ENCODE data around the gene PDLIM4. TPM values are rescaled to one million over a fixed set of nuclear protein-coding genes. Genes with fewer than 3 reads are reported as not detected.
A peak's percentile ranks its signal among the peaks of the same experiment; 100 is the strongest.

Gene PDLIM4
- total RNA-seq, 1 experiment from 2014 or later, result not detected

DNA sequence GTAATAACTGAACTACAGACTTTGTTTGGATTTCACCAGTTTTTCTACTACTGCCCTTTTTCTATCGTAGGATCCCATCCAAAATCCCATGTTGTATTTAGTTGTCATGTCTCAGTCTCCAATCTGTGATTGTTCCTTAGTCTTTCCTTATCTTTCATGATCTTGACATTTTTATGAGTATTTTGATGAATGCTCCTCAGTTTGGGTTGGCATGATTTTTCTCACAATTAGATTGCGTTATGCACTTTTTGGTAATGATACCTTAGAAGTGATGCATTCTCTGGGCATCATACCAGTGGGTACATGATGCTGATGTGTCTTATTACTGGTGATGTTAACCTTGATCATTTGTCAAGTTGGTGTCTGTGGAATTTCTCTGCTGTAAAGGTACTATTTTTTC, 42.4 kb downstream of the PDLIM4 start:
- DNase-seq (ENCODE audit: extremely low read depth, low read depth), result no peak

DNA sequence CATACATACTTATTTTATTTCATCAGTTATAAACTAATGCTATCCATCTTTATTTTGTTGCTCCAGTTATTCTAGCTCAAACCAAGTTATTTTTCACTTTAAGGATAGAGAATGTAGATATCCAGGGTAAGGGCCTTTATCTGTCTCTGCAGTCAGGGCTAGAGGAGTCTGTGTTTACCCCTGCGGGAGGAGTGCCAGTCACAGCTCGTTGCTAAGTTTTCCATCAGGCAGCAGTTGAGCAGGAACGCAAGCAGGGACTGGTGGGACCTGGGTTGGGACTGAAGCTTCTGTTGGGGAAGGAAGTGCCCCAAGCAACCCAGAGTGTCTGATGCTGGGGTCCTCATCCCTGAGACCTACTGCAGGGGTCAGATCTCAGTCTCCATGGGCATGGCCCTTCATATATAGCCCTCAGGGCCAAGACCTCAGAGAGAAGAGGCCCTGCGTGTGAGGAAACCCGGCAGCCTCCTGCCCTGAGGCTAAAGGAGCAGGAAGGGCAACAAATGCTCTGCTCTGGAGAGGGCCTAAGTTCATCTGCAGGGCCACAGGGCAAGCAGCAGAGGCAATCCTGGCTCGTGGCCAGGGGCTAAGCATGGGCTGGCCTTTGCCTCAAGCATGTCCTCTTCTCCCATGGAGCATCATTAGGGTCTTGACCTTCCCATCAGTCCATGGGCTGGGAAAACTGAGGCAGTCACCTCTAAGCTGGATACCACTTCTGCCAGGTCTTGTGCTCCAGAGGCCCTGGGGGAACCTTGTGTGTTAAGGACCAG, 43.3 kb downstream of the PDLIM4 start:
- peak; percentile 17 for DNase-seq (ENCODE audit: extremely low read depth, low read depth)

DNA sequence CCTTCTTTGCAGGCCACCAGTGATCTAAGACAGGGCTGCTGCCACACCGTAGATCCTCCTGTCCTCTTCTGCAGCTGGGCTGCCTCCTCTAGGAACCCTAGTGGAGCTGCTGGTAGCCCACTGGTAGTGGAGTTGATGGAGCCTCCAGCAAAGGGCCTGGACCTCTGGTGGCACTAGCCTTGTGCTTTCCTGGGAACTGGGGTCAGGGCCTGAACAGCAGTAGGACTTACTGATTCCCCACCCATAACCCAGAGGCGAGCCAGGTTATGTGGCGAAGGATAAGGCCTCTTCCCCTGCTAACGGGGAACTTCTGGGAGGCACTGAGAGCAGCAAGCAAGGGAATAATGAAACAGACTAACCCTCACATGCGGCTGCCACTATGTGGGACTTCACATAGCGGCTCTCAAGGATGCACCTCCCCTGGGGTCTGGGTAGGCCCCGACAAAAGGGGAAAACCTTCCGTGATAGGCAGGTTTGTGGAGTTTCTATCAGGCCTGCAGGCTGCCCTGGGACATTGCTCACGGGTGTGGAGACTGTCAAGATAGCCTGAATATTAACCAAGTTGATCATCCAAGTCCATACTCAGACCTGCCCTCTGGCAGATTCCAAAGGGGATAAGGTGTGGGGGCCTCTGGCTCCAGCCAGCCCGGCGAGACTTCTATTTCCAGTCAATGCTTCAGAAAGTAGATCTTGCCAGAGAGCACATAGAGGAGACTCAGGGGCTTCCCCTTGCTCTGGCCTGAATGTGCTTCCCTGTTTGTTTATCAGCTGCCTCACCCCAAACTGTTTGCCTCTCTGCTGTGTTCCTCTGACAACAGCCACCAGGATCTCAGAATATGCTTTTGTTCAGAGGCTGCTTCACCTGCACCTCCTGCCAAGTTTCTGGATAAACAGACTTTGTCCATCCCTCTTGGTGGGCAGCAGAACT, 44.1 kb downstream of the PDLIM4 start:
- DNase-seq (ENCODE audit: extremely low read depth, low read depth), result no peak

DNA sequence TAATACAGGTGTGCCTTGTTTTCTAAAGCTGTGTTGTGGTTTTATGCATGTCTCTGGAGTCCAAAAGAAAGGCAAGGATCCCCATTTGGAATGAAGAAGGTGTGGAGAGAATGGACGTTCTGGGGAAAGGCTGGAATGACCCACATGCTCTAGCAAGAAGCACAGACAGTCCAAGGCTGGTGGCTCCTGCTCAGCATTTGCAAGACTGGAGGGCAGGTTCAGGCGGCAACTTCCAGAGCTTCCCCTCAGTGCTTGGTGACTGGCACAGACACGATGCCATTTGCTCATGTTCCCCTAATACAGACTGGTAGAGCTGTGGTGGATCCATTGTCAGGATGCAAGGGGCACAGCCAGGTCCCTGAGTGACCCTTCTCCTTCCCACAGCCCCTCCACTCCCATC, 44.9 kb downstream of the PDLIM4 start:
- no peak for DNase-seq (ENCODE audit: extremely low read depth, low read depth)

DNA sequence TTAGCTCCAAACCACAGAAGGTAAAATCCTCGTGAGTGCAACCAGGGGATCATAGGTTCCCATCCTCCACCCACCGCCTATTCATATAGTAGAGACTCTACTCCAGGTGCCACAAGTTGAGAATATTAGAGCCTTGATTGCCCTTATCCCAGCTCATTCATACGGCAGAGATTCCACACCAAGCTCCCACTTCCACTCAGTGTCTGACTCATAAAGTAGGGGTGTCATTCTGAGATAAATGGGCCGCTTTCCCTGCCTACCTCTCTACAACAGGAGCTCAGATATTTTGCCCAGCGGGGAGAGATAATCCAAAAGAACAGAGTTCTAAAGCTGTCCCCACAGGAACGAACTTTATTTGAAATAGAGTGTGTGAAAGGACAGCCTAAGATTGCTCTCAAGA, 46.1 kb downstream of the PDLIM4 start:
- no peak for DNase-seq (ENCODE audit: extremely low read depth, low read depth)

DNA sequence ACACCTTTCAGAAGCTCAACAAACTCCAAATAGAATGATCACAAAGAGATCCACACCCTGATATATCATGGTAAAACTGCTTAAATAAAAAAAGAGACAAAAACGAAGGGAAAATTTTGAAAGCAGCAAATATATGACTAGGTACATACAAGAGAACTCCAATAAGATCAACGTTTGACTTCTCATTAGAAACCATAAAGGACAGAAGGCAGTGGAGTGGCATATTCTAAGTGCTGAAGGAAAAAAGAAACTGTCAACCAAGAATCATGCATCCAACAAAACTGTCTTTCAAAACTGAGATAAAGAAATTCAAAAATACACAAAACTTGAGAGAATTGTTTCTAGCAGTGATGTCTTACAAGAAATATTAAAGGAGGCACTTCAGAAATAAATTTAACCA, 47.9 kb downstream of the PDLIM4 start:
- DNase-seq (ENCODE audit: extremely low read depth, low read depth), result no peak

DNA sequence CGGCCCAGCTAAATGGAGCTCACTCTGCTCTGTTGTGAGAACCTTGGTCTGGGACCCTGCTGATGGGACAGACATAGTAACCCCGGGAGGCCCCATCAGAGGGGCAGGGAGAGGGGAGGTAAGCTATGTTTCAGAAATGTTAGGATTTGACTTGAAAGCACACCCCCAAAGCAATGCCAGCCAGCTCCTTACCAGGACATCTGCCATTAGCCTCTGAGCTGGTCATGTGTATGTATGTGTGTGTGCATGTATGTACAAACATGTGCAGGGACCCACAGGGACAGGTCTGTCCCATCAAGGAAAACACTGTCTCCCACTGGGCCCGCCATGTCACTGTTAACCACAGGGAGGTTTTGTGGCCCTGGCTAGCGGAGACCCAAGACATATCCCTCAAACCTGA, 51.2 kb downstream of the PDLIM4 start:
- DNase-seq (ENCODE audit: extremely low read depth, low read depth), result no peak

DNA sequence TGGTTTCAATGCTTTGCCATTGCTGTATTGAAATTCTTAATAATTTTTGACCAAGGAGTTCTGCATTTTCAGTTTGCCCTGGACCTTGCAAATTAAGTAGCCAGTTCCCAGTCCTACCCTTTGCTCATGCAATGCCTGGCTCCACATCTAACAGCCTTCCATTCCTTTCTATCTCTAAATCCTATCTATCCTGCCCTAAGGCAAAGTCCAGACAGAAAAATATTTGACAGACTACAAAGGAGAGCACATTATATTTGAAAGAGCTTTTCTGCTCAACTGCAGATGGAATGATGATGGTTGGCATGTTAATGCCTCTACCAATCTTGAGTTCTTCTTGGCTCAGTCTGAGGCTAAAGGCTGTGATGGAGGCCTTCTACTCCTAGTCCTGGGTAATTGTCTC, 52.2 kb downstream of the PDLIM4 start:
- no peak for DNase-seq (ENCODE audit: extremely low read depth, low read depth)

DNA sequence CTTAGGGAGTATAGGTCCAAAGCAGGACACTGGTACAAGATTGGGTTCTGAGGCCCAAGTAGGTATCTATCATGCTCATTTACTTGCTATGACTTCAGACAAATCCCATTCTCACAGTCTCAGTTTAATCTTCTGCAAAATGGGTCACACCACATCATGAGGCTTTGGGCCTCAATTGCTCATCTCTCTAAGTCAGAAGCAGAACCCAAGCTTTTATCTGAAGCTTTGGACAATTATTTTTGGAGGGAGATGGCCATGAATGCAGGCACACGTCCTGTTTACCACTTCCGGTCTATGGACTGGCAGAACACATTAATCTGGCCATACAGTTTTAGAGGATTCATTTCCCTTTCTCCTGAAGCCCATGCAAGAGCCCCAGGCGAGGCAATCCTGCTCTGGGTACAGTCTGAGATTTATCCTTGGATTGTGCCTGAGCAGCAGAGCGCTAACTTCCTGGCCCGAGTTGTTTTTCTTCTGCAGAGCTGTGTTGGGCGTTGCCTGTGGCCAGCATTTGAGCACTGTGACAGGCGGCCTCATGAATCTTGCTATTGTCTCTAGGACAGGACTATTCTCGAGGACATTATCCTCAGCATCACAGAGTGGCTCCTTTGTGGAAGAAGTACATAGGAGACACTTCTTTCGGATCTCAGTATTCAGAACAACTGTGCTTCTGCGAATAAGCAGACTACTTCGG, 52.8 kb downstream of the PDLIM4 start:
- DNase-seq (ENCODE audit: extremely low read depth, low read depth), result no peak

- DNase-seq (ENCODE audit: extremely low read depth, low read depth), result no peak
These were observed 55.9 kb downstream of the PDLIM4 start for GRCh38 chr5:132313366-132313765.

GRCh38 chr5:132313961-132314432, 56.5 kb downstream of the PDLIM4 start:
- no peak for DNase-seq (ENCODE audit: extremely low read depth, low read depth)

DNA sequence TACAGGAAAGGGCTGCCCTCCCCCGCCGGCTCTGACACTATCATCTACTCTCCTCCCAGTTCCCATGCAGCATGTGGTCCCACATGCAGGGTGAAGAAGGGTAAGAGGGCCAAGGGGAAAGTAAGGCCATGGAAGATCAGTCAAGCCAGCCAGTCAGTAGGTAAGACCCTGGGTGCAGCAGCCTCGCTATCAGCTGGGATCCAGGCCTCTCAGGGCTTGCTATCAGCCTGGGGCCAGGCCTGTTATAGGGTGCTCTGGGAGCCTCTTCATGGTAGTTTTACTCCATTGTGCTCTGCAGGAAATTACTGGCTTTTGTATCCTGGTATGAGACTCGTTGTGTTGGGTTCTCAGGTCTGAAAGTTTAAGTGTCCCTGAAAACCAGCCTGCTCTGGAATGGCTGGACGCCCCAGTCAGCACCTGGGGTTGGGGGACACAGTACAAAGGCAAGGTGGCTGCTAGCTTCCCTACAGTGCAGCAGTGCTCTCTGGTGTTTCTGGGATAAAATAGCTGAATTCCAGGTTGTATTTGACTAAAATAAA, 58.1 kb downstream of the PDLIM4 start:
- no peak for DNase-seq (ENCODE audit: extremely low read depth, low read depth)

DNA sequence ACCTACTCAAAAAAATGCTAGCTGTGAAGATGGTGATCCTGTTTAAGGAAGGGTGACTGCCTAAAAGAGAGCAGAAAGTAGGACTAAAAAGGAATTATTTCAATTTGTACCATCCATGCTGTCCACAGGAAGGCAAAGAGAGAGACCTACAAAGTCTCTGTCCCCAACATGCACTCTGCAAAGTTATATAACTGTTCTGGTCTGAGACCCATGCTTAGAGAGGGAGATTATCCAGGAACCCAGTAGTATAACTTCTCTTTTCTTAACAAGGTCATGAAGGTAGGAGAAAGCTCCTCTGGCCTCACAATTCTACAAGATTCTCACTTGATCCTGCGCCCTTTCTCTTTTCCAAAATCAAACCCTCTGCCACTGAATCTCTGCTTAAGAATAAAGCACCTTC, 62.5 kb downstream of the PDLIM4 start:
- DNase-seq (ENCODE audit: extremely low read depth, low read depth), result no peak

- no peak for DNase-seq (ENCODE audit: extremely low read depth, low read depth)
These were observed 63.7 kb downstream of the PDLIM4 start for GRCh38 chr5:132321109-132321721.

- DNase-seq (ENCODE audit: extremely low read depth, low read depth), result no peak
These were observed 64.8 kb downstream of the PDLIM4 start for GRCh38 chr5:132322266-132322665.

Other genes starting within 250 kb of the PDLIM4 start
- gene ACSL6, start 246.0 kb upstream of the PDLIM4 start, total RNA-seq (2014; rRNA removed; shearing (Covaris generic)), result 0.03 and 0.05 TPM in 2 replicates
- not detected in 2 replicates for gene IL3, start 197.0 kb upstream of the PDLIM4 start, total RNA-seq (2014; rRNA removed; shearing (Covaris generic))
- not detected in 2 replicates for gene CSF2, start 183.9 kb upstream of the PDLIM4 start, total RNA-seq (2014; rRNA removed; shearing (Covaris generic))
- 28.5 and 36.8 TPM in 2 replicates for gene P4HA2, start 29.8 kb upstream of the PDLIM4 start, total RNA-seq (2014; rRNA removed; shearing (Covaris generic))
- 4.3 and 5.6 TPM in 2 replicates for gene SLC22A4, start 36.7 kb downstream of the PDLIM4 start, total RNA-seq (2014; rRNA removed; shearing (Covaris generic))
- 16.1 and 19.4 TPM in 2 replicates for gene SLC22A5, start 112.0 kb downstream of the PDLIM4 start, total RNA-seq (2014; rRNA removed; shearing (Covaris generic))
- 11.7 and 12.1 TPM in 2 replicates for gene IRF1, start 233.1 kb downstream of the PDLIM4 start, total RNA-seq (2014; rRNA removed; shearing (Covaris generic))